ENCODE measurements around the gene SYNGAP1.
A peak's percentile ranks its signal among the peaks of the same experiment; 100 is the strongest.

The SYNGAP1 gene

DNA sequence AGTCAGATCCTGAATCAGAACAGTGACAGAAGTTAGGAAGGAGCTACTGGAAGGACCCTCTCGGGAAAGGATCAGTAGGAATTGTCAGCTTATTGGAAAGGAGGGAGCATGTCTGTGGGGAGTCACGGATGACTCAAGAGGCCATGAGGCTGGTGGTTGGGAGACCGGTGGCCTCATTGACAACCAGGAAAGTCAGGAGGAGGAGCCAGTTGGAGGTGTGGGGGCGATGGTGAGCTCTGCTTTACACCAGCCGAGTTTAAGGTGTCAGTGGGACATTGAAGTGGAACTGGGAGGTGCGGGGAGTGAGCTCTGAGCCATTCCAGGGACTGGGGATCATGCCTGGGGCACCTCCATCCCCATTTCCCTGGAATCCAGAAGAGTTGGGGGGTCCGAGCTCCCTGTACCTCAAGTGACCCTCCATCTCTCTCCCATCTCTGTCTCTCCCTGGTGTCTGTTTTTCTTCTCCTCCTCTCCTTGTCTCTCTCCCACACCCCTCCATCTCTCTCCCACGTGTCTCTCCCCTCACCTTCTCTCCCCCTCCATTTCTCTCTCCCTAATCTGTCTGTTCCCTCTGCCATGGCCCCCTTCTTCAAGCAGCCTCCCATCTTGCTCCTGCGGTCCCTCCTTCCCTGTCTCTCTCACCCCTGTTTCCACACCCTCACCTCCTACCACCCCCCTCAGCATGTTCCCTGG is 20.2 kb downstream of the SYNGAP1 start:
- DNase-seq (ENCODE audit: low spot score) = no peak

DNA sequence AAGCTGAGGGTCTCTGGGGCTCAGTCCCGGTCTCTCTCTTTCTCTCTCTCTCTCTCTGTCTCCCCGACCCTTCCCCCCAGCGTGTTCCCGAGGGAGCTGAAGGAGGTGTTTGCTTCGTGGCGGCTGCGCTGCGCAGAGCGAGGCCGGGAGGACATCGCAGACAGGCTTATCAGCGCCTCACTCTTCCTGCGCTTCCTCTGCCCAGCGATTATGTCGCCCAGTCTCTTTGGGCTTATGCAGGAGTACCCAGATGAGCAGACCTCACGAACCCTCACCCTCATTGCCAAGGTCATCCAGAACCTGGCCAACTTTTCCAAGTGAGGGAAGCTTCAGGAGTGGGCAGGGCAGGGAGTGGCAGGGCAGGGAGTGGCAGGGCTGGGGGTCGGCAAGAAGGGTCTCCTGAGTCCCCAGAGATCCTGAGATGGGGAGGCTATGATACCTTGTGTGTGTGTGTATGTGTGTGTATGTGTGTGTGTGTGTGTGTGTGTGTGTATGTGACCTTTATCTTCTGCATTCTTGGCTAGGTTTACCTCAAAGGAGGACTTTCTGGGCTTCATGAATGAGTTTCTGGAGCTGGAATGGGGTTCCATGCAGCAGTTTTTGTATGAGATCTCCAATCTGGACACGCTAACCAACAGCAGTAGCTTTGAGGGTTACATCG is 20.9 kb downstream of the SYNGAP1 start:
- no peak for DNase-seq (ENCODE audit: low spot score)

- no peak for DNase-seq (ENCODE audit: low spot score)
These were observed 21.6 kb downstream of the SYNGAP1 start for GRCh38 chr6:33441457-33441856.

- no peak for DNase-seq (ENCODE audit: low spot score)
These were observed 22.4 kb downstream of the SYNGAP1 start for GRCh38 chr6:33442283-33442682.

DNA sequence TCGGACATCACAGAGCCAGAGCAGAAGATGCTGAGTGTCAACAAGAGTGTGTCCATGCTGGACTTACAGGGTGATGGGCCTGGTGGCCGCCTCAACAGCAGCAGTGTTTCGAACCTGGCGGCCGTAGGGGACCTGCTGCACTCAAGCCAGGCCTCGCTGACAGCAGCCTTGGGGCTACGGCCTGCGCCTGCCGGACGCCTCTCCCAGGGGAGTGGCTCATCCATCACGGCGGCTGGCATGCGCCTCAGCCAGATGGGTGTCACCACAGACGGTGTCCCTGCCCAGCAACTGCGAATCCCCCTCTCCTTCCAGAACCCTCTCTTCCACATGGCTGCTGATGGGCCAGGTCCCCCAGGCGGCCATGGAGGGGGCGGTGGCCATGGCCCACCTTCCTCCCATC is 23.2 kb downstream of the SYNGAP1 start:
- no peak for DNase-seq (ENCODE audit: low spot score)

GRCh38 chr6:33443619-33444504 is 24.0 kb downstream of the SYNGAP1 start:
- no peak for DNase-seq (ENCODE audit: low spot score)

DNA sequence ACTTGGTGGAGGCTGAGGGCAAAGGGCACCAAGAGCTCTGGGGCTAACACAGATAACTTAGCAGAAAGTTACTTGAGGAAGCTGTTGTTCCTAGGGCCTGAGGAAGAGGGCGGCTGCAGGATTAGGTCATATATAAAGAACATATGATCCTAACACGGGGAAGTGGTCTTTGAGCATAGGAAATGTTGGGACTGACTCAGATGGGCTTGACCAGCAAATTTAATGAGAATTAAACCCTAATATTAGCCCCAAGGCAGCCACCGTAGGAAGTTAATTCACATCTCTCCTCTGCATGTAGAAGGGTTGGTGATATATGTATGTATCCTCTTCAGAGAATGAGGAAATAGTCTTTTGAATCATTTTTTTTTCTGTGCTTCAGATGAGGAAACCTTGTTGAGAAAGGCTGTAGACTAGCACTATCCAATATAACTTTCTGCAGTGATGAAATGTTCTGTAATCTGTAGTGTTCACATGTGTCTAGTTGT is 25.3 kb downstream of the SYNGAP1 start:
- DNase-seq (ENCODE audit: low spot score) = no peak

DNA sequence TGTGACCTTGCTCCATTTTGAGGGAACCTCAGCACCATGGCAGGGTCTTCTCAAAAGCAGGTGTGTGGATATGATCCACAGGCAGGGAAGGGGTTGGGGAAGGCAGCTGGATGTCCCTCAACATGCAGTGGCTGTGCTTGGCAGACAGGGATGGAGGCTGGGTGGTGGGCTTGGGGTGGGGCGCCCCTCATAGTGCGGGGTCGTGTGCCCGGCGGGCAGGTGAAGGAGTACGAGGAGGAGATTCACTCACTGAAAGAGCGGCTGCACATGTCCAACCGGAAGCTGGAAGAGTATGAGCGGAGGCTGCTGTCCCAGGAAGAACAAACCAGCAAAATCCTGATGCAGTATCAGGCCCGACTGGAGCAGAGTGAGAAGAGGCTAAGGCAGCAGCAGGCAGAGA is 26.5 kb downstream of the SYNGAP1 start:
- DNase-seq (ENCODE audit: low spot score) = no peak

DNA sequence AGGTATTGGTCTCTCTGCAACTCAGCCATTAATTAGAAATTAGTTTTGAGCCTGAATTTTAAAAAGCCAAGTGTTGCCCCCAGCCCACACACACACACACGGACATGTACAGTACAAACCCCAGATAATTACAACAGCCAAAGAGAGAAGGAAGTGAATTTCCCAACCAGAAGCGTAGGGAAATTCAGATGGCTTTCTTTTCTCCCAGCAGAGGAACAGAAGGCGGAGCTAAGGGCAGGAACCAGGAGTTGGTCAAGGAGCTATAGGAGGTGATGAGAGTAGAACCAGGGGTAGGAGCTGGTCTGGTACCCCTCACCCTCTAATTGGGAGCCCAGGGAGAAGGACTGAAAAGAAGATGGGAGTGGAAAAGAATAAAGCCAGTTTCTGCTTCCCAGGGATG is 30.6 kb downstream of the SYNGAP1 start:
- peak; percentile 4 for DNase-seq (ENCODE audit: low spot score)

DNA sequence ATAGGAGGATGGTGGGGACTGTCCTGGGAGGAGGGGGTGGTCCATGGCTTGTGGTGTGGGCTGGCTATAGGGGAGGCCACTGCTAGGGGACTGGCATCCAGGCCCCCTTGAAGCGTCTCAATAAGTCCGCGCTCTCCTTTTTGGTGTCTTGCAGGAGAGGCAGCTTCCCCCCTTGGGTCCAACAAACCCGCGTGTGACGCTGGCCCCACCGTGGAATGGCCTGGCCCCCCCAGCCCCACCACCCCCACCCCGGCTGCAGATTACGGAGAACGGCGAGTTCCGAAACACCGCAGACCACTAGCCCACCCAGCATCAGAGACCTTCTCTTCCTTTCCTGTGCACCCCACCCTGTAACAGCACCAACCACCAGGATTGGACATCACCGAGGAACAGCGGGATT is 31.7 kb downstream of the SYNGAP1 start:
- peak; percentile 6 for DNase-seq (ENCODE audit: low spot score)

GRCh38 chr6:33452496-33452895 is 32.6 kb downstream of the SYNGAP1 start:
- peak; percentile 5 for DNase-seq (ENCODE audit: low spot score)

DNA sequence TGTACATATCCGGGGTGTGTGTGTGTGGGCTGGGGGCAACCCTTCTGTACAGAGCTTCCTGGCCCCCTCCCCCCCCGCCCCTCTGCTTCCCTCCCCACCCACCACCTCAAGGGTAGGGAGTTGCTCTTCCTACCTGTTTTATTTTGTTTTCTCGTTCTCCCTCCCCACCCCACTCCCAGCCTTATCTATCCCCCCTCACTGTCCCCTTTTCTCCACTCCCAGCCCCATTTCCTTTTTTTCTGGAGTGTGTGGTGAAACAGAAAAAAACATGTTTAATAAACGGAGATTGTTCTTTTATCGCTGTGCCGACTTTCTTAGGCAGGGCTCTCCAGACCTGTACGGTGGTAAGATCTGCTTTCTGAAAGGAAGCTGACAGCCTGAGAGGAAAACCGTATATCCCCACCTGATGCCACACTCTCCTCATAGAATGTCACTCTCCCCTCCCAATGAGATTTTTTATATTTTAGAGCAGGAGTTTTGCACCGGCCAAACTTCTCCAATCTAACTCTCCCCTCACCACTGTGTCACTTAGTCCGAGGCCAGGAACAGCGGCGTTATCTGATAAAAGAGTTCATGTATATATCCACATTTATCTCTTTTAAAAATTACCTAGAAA is 33.6 kb downstream of the SYNGAP1 start:
- DNase-seq (ENCODE audit: low spot score) = peak; percentile 55

DNA sequence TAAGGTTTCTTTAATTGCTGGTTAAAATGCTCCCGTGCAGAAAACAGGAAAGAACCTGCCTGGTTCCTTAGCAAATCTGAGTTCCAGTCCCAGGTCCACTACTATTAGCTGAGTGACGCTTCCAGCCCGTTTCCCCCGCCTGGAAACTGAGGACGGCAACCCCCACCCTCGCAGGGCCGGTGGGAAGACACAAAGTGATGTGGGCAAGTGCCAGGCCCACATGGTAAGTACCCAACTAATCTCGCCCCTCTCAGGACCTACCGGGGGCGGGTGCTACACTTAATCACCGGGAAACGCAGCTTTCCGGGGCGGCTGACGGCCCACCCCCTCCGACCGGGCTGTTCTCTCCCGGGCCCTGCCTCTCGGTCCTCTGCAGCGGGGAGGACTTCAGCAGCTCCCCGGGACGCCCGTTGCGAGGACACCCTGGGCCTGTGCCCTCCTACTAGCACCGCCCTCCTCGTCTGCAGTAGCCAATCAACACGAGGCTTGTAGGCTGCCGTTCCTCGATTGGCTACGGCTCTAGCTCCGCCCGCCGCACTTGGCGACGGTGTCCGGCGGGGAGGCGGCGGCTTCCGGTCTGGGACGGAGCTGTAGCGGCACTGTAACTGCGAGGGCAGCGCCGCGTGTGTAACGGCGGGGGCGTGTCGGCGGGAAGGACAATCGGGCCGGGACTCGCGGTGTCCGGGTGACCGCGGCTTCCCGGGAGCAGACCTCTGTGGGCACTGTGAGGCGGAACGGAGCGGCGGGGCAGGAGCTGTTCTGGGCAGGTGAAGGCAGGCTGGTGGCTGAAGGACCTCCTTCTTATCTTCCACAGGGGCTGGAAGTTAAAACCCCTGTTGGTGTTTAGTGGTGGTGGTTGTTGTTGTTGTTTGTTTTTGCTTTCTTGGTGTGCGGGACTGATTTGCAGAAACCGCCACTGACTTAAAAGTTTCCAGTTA is 34.4 kb downstream of the SYNGAP1 start, which contains the start of gene ZBTB9:
Gene ZBTB9 (plus strand): TSS at position 568 of the 938 bp plus-strand sequence. CDS start 525 bp downstream, outside the sequence.
- peak; percentile 100 for DNase-seq (ENCODE audit: low spot score)

DNA sequence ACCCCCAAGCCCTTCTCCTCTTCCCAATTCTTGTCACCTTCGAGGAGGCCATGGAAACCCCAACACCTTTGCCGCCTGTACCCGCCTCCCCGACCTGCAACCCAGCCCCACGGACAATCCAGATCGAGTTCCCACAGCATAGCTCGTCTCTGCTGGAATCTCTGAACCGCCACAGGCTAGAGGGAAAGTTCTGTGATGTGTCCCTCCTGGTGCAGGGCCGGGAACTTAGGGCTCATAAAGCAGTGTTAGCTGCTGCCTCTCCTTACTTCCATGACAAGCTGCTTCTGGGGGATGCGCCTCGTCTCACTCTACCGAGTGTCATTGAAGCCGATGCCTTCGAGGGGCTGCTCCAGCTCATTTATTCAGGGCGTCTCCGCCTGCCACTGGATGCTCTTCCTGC is 35.2 kb downstream of the SYNGAP1 start:
- peak; percentile 5 for DNase-seq (ENCODE audit: low spot score)

GRCh38 chr6:33456156-33456555 is 36.3 kb downstream of the SYNGAP1 start:
- no peak for DNase-seq (ENCODE audit: low spot score)

DNA sequence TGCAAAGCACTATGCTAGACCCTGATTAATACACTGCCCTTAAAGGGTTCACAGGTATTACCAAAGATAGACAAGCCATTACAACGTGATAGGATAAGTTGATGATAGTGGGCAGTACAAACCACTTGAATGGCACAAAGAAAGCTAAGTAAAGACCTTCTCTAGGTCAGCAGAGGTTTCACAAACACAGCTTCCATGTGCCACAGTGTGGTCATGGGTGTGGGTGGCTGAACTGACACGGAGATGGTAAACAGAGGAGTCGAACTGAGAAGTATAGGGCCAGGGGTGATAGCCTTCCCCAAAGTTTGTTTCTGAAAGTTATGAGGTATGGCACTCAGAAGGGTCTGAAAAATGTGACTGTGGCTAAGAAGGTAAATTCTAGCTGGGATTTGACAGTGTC is 38.8 kb downstream of the SYNGAP1 start:
- DNase-seq (ENCODE audit: low spot score) = no peak

- DNase-seq (ENCODE audit: low spot score) = no peak
These were observed 39.4 kb downstream of the SYNGAP1 start for GRCh38 chr6:33459226-33459625.

DNA sequence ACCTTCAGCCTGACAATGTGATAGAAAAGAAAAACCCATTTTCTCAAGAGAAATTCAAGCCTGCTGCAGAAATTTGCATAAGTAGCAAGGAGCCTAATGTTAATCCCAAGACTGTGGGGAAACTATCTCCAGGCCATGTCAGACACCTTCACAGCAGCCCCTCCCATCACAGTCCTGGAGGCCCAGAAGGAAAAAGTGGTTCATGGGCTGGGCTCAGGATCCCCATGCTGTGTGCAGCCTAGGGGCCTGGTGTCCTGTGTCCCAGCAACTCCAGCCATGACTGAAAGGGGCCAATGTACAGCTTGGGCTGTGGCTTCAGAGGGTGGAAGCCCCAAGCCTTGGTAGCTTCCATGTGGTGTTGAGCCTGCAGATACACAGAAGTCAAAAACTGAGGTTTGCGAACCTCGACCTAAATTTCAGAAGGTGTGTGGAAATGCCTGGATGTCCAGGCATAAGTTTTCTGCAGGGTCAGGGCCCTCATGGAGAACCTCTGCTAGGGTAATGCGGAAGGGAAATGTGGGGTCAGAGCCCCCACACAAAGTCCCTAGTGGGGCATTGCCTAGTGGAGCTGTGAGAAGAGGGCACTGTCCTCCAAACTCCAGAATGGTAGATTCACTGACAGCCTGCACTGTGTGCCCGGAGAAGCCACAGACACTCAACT is 46.3 kb downstream of the SYNGAP1 start:
- DNase-seq (ENCODE audit: low spot score) = no peak

DNA sequence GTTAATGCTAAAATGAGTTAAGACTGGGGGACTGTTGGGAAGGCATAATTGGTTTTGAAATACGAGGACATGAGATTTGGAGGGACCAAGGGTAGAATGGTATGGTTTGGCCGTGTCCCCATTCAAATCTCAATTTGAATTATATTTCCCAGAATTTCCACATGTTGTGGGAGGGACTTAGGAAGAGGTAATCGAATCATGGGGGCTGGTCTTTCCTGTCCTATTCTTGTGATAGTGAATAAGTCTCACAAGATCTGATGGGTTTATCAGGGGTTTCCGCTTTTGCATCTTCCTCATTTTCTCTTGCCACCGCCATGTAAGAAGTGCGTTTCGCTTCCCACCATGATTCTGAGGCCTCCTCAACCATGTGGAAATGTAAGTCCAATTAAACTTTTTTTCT is 47.2 kb downstream of the SYNGAP1 start:
- DNase-seq (ENCODE audit: low spot score) = no peak

GRCh38 chr6:33469661-33470060 is 49.8 kb downstream of the SYNGAP1 start:
- no peak for DNase-seq (ENCODE audit: low spot score)
